PC-9 (cell line): ENCODE measurements around the gene KISS1R. TPM values are rescaled to one million over a fixed set of nuclear protein-coding genes. Genes with fewer than 3 reads are reported as not detected.
A peak's percentile ranks its signal among the peaks of the same experiment; 100 is the strongest.

Experiments
- Bru-seq: library from RNA; stranded (reverse); fragments of 400-500 nt; gene quantifications from one replicate; lab custom pipeline; 2021; lab: Mats Ljungman, UMichigan
- BruChase-seq, 2 experiments: library from RNA; stranded (reverse); fragments of 400-500 nt; gene quantifications; one replicate each; lab custom pipeline; 2021; lab: Mats Ljungman, UMichigan
- BruUV-seq: library from RNA; stranded (reverse); fragments of 400-500 nt; replicated peaks from 2 replicates; lab custom pipeline; 2021; lab: Mats Ljungman, UMichigan
- CTCF ChIA-PET: fragments of 300-600 bp; sonication (Branson Sonifier 250); formaldehyde crosslinking; loops from one replicate; lab custom pipeline; 2022; ENCODE audit warnings: antibody characterized with exemption; lab: Charles Lee
- POLR2A ChIA-PET: fragments of 300-600 bp; sonication (Branson Sonifier 250); formaldehyde crosslinking; loops from one replicate; lab custom pipeline; 2022; ENCODE audit warnings: antibody characterized with exemption; ENCODE audit not compliant: unreplicated experiment; lab: Charles Lee
- DNase-seq, 2 experiments: peaks; one replicate each; pipeline versions ENCODE4 v3.0.0 to v3.0.0-alpha.2; 2015 to 2022; ENCODE audit warnings: mixed read lengths in 1 of 2
- H2AFZ ChIP-seq: fragments of 200-600 bp; sonication (generic); 2 replicates; pipeline ENCODE4 v1.8.1; 2017; ENCODE audit warnings: antibody characterized with exemption
- H3F3A ChIP-seq: fragments of 200-600 bp; sonication (generic); 2 replicates; pipeline ENCODE4 v1.8.1; 2017; ENCODE audit warnings: antibody characterized with exemption, mild to moderate bottlenecking, low read depth; ENCODE audit not compliant: insufficient read depth
- H3K27ac ChIP-seq: fragments of 200-600 bp; sonication (generic); 2 replicates; pipeline ENCODE4 v1.6.1; 2016; ENCODE audit warnings: mixed run types
- H3K27me3 ChIP-seq: fragments of 200-600 bp; sonication (generic); 2 replicates; pipeline ENCODE4 v1.6.1; 2016; ENCODE audit warnings: low read depth, mixed run types; ENCODE audit not compliant: insufficient read depth
- H3K36me3 ChIP-seq: fragments of 200-600 bp; sonication (generic); 2 replicates; pipeline ENCODE4 v1.6.1; 2016; ENCODE audit warnings: low read depth, mixed run types
- H3K4me1 ChIP-seq: fragments of 200-600 bp; sonication (generic); replicated peaks from 2 replicates; pipeline ENCODE4 v1.6.1; 2016; ENCODE audit warnings: mixed run types; ENCODE audit not compliant: insufficient read depth
- H3K4me2 ChIP-seq: fragments of 200-600 bp; sonication (generic); 2 replicates; pipeline ENCODE4 v1.6.1; 2017; ENCODE audit warnings: mixed run types
- H3K4me3 ChIP-seq: fragments of 200-600 bp; sonication (generic); 2 replicates; pipeline ENCODE4 v1.6.1; 2016; ENCODE audit warnings: mixed run types
- H3K79me2 ChIP-seq: fragments of 200-600 bp; sonication (generic); 2 replicates; pipeline ENCODE4 v1.6.1; 2017; ENCODE audit warnings: low read depth, mixed run types
- H3K9me2 ChIP-seq: fragments of 200-600 bp; sonication (generic); 2 replicates; pipeline ENCODE4 v1.8.1; 2017; ENCODE audit warnings: mild to moderate bottlenecking; ENCODE audit not compliant: insufficient read depth
- H3K9me3 ChIP-seq: fragments of 200-600 bp; sonication (generic); 2 replicates; pipeline ENCODE4 v1.8.1; 2016; ENCODE audit warnings: low read depth; ENCODE audit not compliant: insufficient read depth
- H4K20me1 ChIP-seq: fragments of 200-600 bp; sonication (generic); 2 replicates; pipeline ENCODE4 v1.8.1; 2017; ENCODE audit not compliant: insufficient read depth
- EZH2 ChIP-seq: fragments of 200-600 bp; sonication (generic); IDR thresholded peaks from 2 replicates; pipeline ENCODE4 v1.8.0; 2017; ENCODE audit warnings: antibody characterized with exemption, low read depth
- intact Hi-C: fragments of 100-400 bp; cut with micrococcal nuclease; formaldehyde crosslinking; loops from one replicate; pipeline ENCODE4 v1.10.0; 2022; ENCODE audit not compliant: unreplicated experiment
- long read RNA-seq: library from polyadenylated mRNA; stranded (forward); transcript quantifications from one replicate; pipeline ENCODE4 v2.0.0, GENCODE V29; 2022
- total RNA-seq: library from RNA; stranded (reverse); gene quantifications from 2 replicates; pipeline ENCODE4 v1.2.3, GENCODE V29; 2021
- TF ChIP-seq, protein P1 (sequence below): fragments of 200-600 bp; sonication (generic); conservative IDR thresholded peaks from 2 replicates; pipeline ENCODE4 v1.6.1; 2017; ENCODE audit warnings: mixed run types, antibody characterized with exemption, mild to moderate bottlenecking, moderate library complexity

The KISS1R gene
- not detected in 2 replicates for total RNA-seq
- Bru-seq, nascent RNA, result not detected
- not detected for BruChase-seq, experiment 1, labeled RNA remaining after a 2-hour chase
- not detected for BruChase-seq, experiment 2, labeled RNA remaining after a 6-hour chase
- long read RNA-seq, partial matches to known transcripts, result 1 of 1 reads
- long read RNA-seq, other reads (novel, unspliced or antisense), result 0 of 1 reads

DNA sequence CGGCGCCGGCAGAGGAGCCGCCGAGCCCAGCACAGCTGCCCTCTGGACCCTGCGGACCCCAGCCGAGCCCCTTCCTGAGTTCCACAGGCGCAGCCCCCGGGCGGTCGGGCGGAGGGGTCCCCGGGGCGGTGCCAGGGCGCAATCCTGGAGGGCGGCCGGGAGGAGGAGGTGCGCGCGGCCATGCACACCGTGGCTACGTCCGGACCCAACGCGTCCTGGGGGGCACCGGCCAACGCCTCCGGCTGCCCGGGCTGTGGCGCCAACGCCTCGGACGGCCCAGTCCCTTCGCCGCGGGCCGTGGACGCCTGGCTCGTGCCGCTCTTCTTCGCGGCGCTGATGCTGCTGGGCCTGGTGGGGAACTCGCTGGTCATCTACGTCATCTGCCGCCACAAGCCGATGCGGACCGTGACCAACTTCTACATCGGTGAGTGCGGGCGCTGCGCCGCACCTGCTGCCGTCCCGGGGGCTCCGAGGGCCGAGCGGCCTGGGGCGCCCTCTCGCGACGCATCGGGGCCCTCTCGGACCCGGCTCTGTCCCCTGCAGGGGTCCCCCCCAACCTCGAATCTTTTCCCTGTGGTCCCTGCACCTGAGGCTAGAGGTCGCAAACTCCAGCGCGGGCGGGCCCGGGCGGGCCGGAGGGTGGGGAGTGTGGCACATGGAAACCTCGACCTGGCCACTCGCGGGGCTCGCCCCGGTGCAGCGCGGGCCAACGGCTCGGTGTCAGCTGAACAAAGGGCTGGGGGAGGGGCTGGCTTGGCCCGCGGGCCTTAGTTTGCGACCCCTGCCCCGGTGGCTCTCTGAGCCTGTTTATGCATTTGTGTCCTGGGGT lies at the start of gene KISS1R:
KISS1R (plus strand) TSS at position 11 of the 829 bp plus-strand sequence; CDS start at position 181, 170 bp downstream.
- DNase-seq, result peak in 1 of 2 experiments; percentile 38
- ChIA-PET CTCF (no interaction called here), POLR2A (no interaction called here)
- TF ChIP-seq EZH2, result no peak
- TF ChIP-seq, protein P1, sequence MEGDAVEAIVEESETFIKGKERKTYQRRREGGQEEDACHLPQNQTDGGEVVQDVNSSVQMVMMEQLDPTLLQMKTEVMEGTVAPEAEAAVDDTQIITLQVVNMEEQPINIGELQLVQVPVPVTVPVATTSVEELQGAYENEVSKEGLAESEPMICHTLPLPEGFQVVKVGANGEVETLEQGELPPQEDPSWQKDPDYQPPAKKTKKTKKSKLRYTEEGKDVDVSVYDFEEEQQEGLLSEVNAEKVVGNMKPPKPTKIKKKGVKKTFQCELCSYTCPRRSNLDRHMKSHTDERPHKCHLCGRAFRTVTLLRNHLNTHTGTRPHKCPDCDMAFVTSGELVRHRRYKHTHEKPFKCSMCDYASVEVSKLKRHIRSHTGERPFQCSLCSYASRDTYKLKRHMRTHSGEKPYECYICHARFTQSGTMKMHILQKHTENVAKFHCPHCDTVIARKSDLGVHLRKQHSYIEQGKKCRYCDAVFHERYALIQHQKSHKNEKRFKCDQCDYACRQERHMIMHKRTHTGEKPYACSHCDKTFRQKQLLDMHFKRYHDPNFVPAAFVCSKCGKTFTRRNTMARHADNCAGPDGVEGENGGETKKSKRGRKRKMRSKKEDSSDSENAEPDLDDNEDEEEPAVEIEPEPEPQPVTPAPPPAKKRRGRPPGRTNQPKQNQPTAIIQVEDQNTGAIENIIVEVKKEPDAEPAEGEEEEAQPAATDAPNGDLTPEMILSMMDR, result peak; percentile 50
- Histone ChIP-seq H3K9me2 (no peaks in the 10 kb centered on the region), H3K27ac (no peak within 1 kb of the TSS), H3F3A (peaks cover 21% of the 10 kb centered on the region; the same call in 1 of the 2 replicates), H3K27me3 (peaks cover 21% of the 10 kb centered on the region), H3K4me1 (0 out of 2 replicates have a peak, but pooled peaks cover 4% of the 10 kb centered on the region), H3K4me3 (no peak within 1 kb of the TSS), H3K79me2 (peaks cover 6% of the 10 kb centered on the region; the same call in 1 of the 2 replicates), H3K9me3 (no peaks in the 10 kb centered on the region), H2AFZ (no peak within 1 kb of the TSS), H3K4me2 (peak within 1 kb of the TSS; percentile 44), H4K20me1 (no peaks in the 10 kb centered on the region), H3K36me3 (no peaks in the 10 kb centered on the region)
- intact Hi-C loops, result loop anchor here (2.0 kb wide), 1 partner anchor 61 kb away; no protein-coding TSS in a partner anchor
- BruUV-seq, result no TSS peak

DNA sequence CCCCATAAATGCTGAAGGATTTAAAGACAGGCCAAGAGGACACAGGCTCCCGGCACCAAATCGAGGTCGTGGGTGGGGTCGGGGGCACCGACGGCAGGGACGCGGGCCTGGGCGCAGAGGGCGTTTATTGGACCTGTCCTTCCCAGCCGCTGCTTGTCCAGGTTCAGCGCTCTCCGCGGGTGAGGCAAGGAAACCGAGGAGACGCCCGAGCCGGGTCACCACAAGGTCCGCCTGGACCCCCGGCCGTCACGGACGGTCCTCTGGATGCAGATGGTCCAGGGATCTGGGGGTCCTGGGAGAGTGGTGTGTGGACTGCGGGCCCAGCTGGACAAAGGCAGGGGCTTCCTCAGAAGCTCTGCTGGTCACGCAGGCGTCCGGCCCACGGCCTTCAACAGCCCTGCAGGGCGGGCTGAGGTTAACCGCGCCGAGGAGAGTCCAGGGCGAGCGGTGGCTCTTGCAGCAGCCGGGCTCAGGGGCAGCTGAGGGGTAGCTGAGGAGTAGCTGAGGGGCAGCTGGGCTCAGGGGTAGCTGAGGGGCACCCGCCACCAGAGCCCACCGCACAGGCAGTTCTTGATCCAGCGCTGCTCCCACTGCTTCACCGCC lies 49.2 kb upstream of the KISS1R start:
- Histone ChIP-seq H3K27ac (no peak overlapping the region), H3K9me2 (no peaks in the 10 kb centered on the region), H3K4me2 (no peak overlapping the region), H3K4me1 (peaks cover 29% of the 10 kb centered on the region), H3K27me3 (no peaks in the 10 kb centered on the region), H4K20me1 (no peaks in the 10 kb centered on the region), H3K79me2 (no peaks in the 10 kb centered on the region), H3F3A (peaks cover 51% of the 10 kb centered on the region), H3K36me3 (no peaks in the 10 kb centered on the region), H3K4me3 (no peak overlapping the region), H3K9me3 (no peaks in the 10 kb centered on the region), H2AFZ (no peak overlapping the region)
- TF ChIP-seq, protein P1, result no peak
- no peak for TF ChIP-seq EZH2
- intact Hi-C loops, result no loop called here
- BruUV-seq, result no TSS peak
- POLR2A ChIA-PET, result no interaction called here
- no peak for DNase-seq
- CTCF ChIA-PET, result no interaction called here

- Histone ChIP-seq H3K27ac (peak overlapping the region; percentile 78), H3K4me2 (no peak overlapping the region), H3K9me3 (no peaks in the 10 kb centered on the region), H3K4me1 (peaks cover 29% of the 10 kb centered on the region), H3K9me2 (no peaks in the 10 kb centered on the region), H3K79me2 (no peaks in the 10 kb centered on the region), H3K4me3 (no peak overlapping the region), H3K36me3 (no peaks in the 10 kb centered on the region), H2AFZ (no peak overlapping the region), H3F3A (peaks cover 50% of the 10 kb centered on the region), H3K27me3 (no peaks in the 10 kb centered on the region), H4K20me1 (no peaks in the 10 kb centered on the region)
- ChIA-PET POLR2A (no interaction called here), CTCF (no interaction called here)
- intact Hi-C loops, result no loop called here
- DNase-seq, result no peak
- BruUV-seq, result TSS peak; percentile 13
- TF ChIP-seq EZH2, result no peak
- TF ChIP-seq, protein P1, result no peak
Measured at GRCh38 chr19:868458-869244, 48.5 kb upstream of the KISS1R start.
